Prostate gland (tissue), 2 donors: ENCODE data around the gene ACOXL.

Experiments
- CTCF ChIP-seq, 4 experiments: fragments of 200-600 bp in 2 of 4; fragments of 450-650 bp in 2 of 4; sonication (generic) in 2 of 4; IDR thresholded peaks; 1 replicate in 3 of 4; 2 replicates in 1 of 4; pipeline ENCODE4 v1.5.1; 2016 to 2019; ENCODE audit warnings: antibody characterized with exemption in 4 of 4, mild to moderate bottlenecking in 2 of 4, moderate library complexity in 2 of 4
- POLR2A ChIP-seq: fragments of 450-650 bp; IDR thresholded peaks from one replicate; pipeline ENCODE4 v1.6.1; 2016; ENCODE audit warnings: antibody characterized with exemption, mild to moderate bottlenecking
- POLR2AphosphoS5 ChIP-seq: sonication (generic); formaldehyde crosslinking; IDR thresholded peaks from one replicate; pipeline ENCODE4 v1.6.1; 2017; ENCODE audit warnings: antibody characterized with exemption

GRCh38 chr2:110955045-110955444 lies 222.7 kb downstream of the ACOXL start:
- TF ChIP-seq CTCF (IDR thresholded peaks at IDR 0.05) (no peak), POLR2AphosphoS5 (no peak), POLR2A (no peak)
